ENCODE data around the gene RIMKLA.

The RIMKLA gene

GRCh38 chr1:42358791-42359190 is 21.8 kb upstream of the RIMKLA start:
- Histone ChIP-seq H3K4me3 (no peak overlapping the region), H3K4me1 (no peaks in the 10 kb centered on the region), H3K9me3 (no peaks in the 10 kb centered on the region), H3K27me3 (ENCODE audit: low read depth) (peaks cover 2% of the 10 kb centered on the region; the same call in 1 of the 2 replicates), H3K36me3 (replicated peaks) (no peaks in the 10 kb centered on the region)
- in situ Hi-C loops (cut with MboI; ENCODE audit: low sequenced_read_pairs): no loop called here
- no peak for DNase-seq (ENCODE audit: low spot score in 2 of 2)

- H3K27me3 ChIP-seq (ENCODE audit: low read depth): peaks cover 2% of the 10 kb centered on the region; the same call in 1 of the 2 replicates
- H3K4me3 ChIP-seq: no peak overlapping the region
- no peak for DNase-seq (ENCODE audit: low spot score in 2 of 2)
- no peaks in the 10 kb centered on the region for H3K9me3 ChIP-seq
- H3K4me1 ChIP-seq: no peaks in the 10 kb centered on the region
- H3K36me3 ChIP-seq (replicated peaks): no peaks in the 10 kb centered on the region
- in situ Hi-C loops (cut with MboI; ENCODE audit: low sequenced_read_pairs): no loop called here
These were observed 21.1 kb upstream of the RIMKLA start for GRCh38 chr1:42359466-42359865.

- Histone ChIP-seq H3K4me1 (no peaks in the 10 kb centered on the region), H3K4me3 (no peak overlapping the region), H3K9me3 (no peaks in the 10 kb centered on the region), H3K27me3 (ENCODE audit: low read depth) (no peaks in the 10 kb centered on the region; the same call in 1 of the 2 replicates), H3K36me3 (replicated peaks) (no peaks in the 10 kb centered on the region)
- in situ Hi-C loops (cut with MboI; ENCODE audit: low sequenced_read_pairs): no loop called here
- no peak for DNase-seq (ENCODE audit: low spot score in 2 of 2)
These were observed 16.5 kb upstream of the RIMKLA start for GRCh38 chr1:42364089-42364488.

GRCh38 chr1:42364542-42364941 is 16.1 kb upstream of the RIMKLA start:
- no peaks in the 10 kb centered on the region for H3K9me3 ChIP-seq
- in situ Hi-C loops (cut with MboI; ENCODE audit: low sequenced_read_pairs): no loop called here
- DNase-seq (ENCODE audit: low spot score in 2 of 2): no peak
- no peaks in the 10 kb centered on the region for H3K36me3 ChIP-seq (replicated peaks)
- no peak overlapping the region for H3K4me3 ChIP-seq
- H3K4me1 ChIP-seq: no peaks in the 10 kb centered on the region
- no peaks in the 10 kb centered on the region; the same call in 1 of the 2 replicates for H3K27me3 ChIP-seq (ENCODE audit: low read depth)

- in situ Hi-C loops (cut with MboI; ENCODE audit: low sequenced_read_pairs): no loop called here
- Histone ChIP-seq H3K4me1 (no peaks in the 10 kb centered on the region), H3K36me3 (replicated peaks) (no peaks in the 10 kb centered on the region), H3K27me3 (ENCODE audit: low read depth) (no peaks in the 10 kb centered on the region; the same call in 1 of the 2 replicates), H3K9me3 (no peaks in the 10 kb centered on the region), H3K4me3 (no peak overlapping the region)
- no peak for DNase-seq (ENCODE audit: low spot score in 2 of 2)
These were observed 15.5 kb upstream of the RIMKLA start for GRCh38 chr1:42365118-42365517.

GRCh38 chr1:42368096-42368795 is 12.3 kb upstream of the RIMKLA start:
- Histone ChIP-seq H3K4me3 (no peak overlapping the region), H3K4me1 (no peaks in the 10 kb centered on the region), H3K36me3 (replicated peaks) (no peaks in the 10 kb centered on the region), H3K9me3 (no peaks in the 10 kb centered on the region), H3K27me3 (ENCODE audit: low read depth) (peaks cover 6% of the 10 kb centered on the region)
- in situ Hi-C loops (cut with MboI; ENCODE audit: low sequenced_read_pairs): no loop called here
- no peak for DNase-seq (ENCODE audit: low spot score in 2 of 2)

- Histone ChIP-seq H3K36me3 (replicated peaks) (no peaks in the 10 kb centered on the region), H3K4me1 (no peaks in the 10 kb centered on the region), H3K4me3 (no peak overlapping the region), H3K9me3 (no peaks in the 10 kb centered on the region), H3K27me3 (ENCODE audit: low read depth) (peaks cover 6% of the 10 kb centered on the region)
- no peak for DNase-seq (ENCODE audit: low spot score in 2 of 2)
- in situ Hi-C loops (cut with MboI; ENCODE audit: low sequenced_read_pairs): no loop called here
These were observed 11.1 kb upstream of the RIMKLA start for GRCh38 chr1:42369471-42369870.

- no peaks in the 10 kb centered on the region for H3K4me1 ChIP-seq
- no peak overlapping the region for H3K4me3 ChIP-seq
- no peak for DNase-seq (ENCODE audit: low spot score in 2 of 2)
- peaks cover 6% of the 10 kb centered on the region for H3K27me3 ChIP-seq (ENCODE audit: low read depth)
- in situ Hi-C loops (cut with MboI; ENCODE audit: low sequenced_read_pairs): no loop called here
- H3K36me3 ChIP-seq (replicated peaks): no peaks in the 10 kb centered on the region
- no peaks in the 10 kb centered on the region for H3K9me3 ChIP-seq
These were observed 9.6 kb upstream of the RIMKLA start for GRCh38 chr1:42370876-42371549.

GRCh38 chr1:42372796-42373195 is 7.8 kb upstream of the RIMKLA start:
- H3K9me3 ChIP-seq: no peaks in the 10 kb centered on the region
- in situ Hi-C loops (cut with MboI; ENCODE audit: low sequenced_read_pairs): no loop called here
- DNase-seq (ENCODE audit: low spot score in 2 of 2): no peak
- peaks cover 6% of the 10 kb centered on the region for H3K27me3 ChIP-seq (ENCODE audit: low read depth)
- H3K4me1 ChIP-seq: no peaks in the 10 kb centered on the region
- H3K4me3 ChIP-seq: no peak overlapping the region
- H3K36me3 ChIP-seq (replicated peaks): no peaks in the 10 kb centered on the region

- Histone ChIP-seq H3K4me3 (peak overlapping the region; percentile 36), H3K9me3 (no peaks in the 10 kb centered on the region), H3K4me1 (peaks cover 3% of the 10 kb centered on the region), H3K27me3 (ENCODE audit: low read depth) (no peaks in the 10 kb centered on the region), H3K36me3 (replicated peaks) (no peaks in the 10 kb centered on the region)
- DNase-seq (ENCODE audit: low spot score in 2 of 2): peak in 1 of 2 experiments; percentile 18
- in situ Hi-C loops (cut with MboI; ENCODE audit: low sequenced_read_pairs): no loop called here
These were observed 602 bp upstream of the RIMKLA start for GRCh38 chr1:42379794-42380585.

GRCh38 chr1:42381280-42381673 is 685 bp downstream of the RIMKLA start:
- Histone ChIP-seq H3K36me3 (replicated peaks) (no peaks in the 10 kb centered on the region), H3K4me1 (peaks cover 3% of the 10 kb centered on the region), H3K4me3 (peak overlapping the region; percentile 46), H3K9me3 (no peaks in the 10 kb centered on the region), H3K27me3 (ENCODE audit: low read depth) (no peaks in the 10 kb centered on the region)
- in situ Hi-C loops (cut with MboI; ENCODE audit: low sequenced_read_pairs): no loop called here
- DNase-seq (ENCODE audit: low spot score in 2 of 2): no peak

- DNase-seq (ENCODE audit: low spot score in 2 of 2): no peak
- H3K27me3 ChIP-seq (ENCODE audit: low read depth): no peaks in the 10 kb centered on the region
- H3K4me1 ChIP-seq: no peaks in the 10 kb centered on the region
- H3K4me3 ChIP-seq: no peak overlapping the region
- no peaks in the 10 kb centered on the region for H3K36me3 ChIP-seq (replicated peaks)
- in situ Hi-C loops (cut with MboI; ENCODE audit: low sequenced_read_pairs): no loop called here
- no peaks in the 10 kb centered on the region for H3K9me3 ChIP-seq
These were observed 4.7 kb downstream of the RIMKLA start for GRCh38 chr1:42385283-42385682.

- no peaks in the 10 kb centered on the region for H3K36me3 ChIP-seq (replicated peaks)
- H3K4me3 ChIP-seq: no peak overlapping the region
- no peaks in the 10 kb centered on the region for H3K27me3 ChIP-seq (ENCODE audit: low read depth)
- in situ Hi-C loops (cut with MboI; ENCODE audit: low sequenced_read_pairs): no loop called here
- DNase-seq (ENCODE audit: low spot score in 2 of 2): no peak
- H3K9me3 ChIP-seq: no peaks in the 10 kb centered on the region
- no peaks in the 10 kb centered on the region for H3K4me1 ChIP-seq
These were observed 5.5 kb downstream of the RIMKLA start for GRCh38 chr1:42386051-42386450.

GRCh38 chr1:42392255-42392654 is 11.7 kb downstream of the RIMKLA start:
- H3K4me3 ChIP-seq: no peak overlapping the region
- DNase-seq (ENCODE audit: low spot score in 2 of 2): no peak
- in situ Hi-C loops (cut with MboI; ENCODE audit: low sequenced_read_pairs): no loop called here

More at GRCh38 chr1:42392255-42392654, 11.7 kb downstream of the RIMKLA start:
- H3K36me3 ChIP-seq (replicated peaks): no peaks in the 10 kb centered on the region
- H3K27me3 ChIP-seq (ENCODE audit: low read depth): no peaks in the 10 kb centered on the region
- H3K4me1 ChIP-seq: no peaks in the 10 kb centered on the region
- H3K9me3 ChIP-seq: no peaks in the 10 kb centered on the region
